Measurements from ENCODE around the gene ARHGAP18.

GRCh38 chr6:129708496-129709195 lies 1.3 kb downstream of the ARHGAP18 start:
- TF ChIP-seq CTCF (IDR thresholded peaks at IDR 0.05) (no peak), POLR2AphosphoS5 (IDR thresholded peaks at IDR 0.05) (no peak)
